HG02943 (cell line): Measurements from ENCODE around the gene FBXL22.

Experiments
- ATAC-seq: cut with Tn5 transposase; IDR thresholded peaks from one replicate; pipeline ENCODE4 v1.9.1; 2021; ENCODE audit warnings: mild to moderate bottlenecking, low read depth, moderate library complexity; ENCODE audit not compliant: unreplicated experiment

FBXL22 gene

DNA sequence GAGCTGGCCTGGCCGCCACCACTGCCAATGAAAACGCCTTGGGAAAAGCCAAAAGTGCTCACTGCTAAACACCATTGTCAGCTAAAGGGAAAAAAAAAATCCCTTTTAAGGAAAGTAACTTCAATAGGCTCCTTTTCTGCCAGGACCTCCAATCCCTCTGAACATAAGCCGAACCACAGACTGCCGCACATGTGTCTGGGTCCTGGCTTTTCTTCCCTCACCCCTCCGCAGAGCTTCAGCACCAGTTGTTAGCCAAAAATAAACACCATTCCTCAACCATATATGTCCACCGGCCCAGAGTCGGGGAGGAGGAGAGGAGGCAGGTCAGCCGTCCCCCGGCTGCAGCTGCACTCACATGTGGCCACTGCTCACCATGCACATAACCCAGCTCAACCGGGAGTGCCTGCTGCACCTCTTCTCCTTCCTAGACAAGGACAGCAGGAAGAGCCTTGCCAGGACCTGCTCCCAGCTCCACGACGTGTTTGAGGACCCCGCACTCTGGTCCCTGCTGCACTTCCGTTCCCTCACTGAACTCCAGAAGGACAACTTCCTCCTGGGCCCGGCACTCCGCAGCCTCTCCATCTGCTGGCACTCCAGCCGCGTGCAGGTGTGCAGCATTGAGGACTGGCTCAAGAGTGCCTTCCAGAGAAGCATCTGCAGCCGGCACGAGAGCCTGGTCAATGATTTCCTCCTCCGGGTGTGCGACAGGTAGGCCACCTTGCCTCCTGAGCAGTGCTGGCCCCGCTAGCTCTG, at the start of gene FBXL22:
Gene FBXL22, plus strand, starts transcription at position 350 of the 753 bp plus-strand sequence. Its CDS starts 6 bp downstream, at position 356.
- ATAC-seq: no peak

DNA sequence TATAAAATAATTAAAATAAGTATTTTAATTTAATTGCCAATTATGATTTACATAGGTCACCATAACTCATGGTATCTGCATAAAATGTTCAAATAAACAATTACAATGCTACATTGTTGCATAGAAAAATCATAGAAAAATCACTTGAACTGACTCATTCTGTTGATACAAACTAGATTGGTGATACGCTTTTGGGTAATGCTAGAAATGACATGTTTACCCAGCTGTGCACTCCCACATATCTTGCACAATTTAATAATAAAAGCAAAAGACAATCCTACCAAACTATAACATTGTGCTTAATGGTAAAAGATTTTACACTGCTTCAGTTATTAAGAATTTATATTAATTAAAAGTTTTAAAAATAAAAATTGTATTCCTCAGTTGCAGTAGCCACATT, 45.8 kb upstream of the FBXL22 start:
- no peak for ATAC-seq

DNA sequence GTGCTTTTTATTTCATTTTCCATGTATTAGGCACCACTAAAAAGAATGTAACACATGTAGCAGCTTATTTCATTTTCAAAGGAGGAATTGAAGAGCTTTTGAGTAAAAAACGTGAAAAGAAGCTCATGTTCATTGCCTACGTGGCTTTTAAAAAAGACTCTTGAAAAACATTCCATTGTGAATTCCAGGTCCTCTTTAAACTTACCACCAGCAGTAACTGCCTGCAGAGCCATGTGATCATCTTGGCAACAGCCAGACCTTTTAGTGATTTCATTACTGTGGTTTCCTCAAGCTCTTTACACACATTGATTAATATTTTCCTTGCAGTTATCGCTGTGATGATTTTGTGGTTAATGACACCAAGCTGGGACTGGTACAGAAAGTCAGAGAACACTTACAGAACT, 43.8 kb upstream of the FBXL22 start:
- no peak for ATAC-seq

DNA sequence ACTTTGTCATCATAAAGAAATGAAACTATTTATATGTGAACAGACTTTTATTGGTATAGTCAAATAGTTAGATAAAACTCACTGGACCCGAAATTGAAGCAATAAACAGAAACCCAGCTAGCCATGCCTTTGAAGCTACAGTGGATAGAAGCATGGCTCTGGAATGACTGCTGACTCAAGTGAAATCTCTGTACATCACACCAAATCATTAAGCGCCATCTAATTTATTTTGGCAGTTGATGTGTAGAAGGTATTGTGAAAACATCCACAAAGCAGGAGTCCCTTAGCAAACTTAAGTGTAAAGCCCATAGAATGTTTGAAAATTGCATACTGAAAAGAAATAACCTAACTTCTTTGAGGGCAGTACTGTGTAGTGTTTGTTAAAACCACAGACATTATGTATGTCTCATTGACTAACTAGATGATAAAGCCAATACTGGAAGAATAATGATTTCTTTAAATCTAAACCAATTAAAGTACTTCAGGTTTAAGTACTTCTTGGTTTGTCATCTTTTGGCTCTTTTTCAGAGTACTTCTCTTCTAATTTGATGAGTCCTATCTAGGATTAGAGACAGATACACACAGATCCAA, 42.8 kb upstream of the FBXL22 start:
- no peak for ATAC-seq

DNA sequence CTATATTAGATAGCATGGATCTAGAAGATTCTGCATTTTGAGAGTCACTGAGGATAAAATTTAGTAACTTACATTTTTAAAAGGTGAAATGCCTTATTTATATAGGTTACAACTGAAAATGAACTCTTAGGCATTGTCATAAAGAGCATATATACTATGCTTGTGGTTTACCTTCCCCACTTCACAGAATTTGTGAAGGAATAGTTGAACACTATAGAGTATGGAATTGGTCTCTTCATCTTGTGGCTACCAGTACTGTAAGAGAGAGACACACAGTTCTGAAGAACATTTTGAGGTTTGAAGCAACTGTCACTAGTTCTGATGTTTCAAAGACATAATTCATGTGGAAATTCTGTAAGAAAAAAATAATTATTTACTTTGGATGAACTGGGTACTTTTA, 41.7 kb upstream of the FBXL22 start:
- ATAC-seq: no peak

DNA sequence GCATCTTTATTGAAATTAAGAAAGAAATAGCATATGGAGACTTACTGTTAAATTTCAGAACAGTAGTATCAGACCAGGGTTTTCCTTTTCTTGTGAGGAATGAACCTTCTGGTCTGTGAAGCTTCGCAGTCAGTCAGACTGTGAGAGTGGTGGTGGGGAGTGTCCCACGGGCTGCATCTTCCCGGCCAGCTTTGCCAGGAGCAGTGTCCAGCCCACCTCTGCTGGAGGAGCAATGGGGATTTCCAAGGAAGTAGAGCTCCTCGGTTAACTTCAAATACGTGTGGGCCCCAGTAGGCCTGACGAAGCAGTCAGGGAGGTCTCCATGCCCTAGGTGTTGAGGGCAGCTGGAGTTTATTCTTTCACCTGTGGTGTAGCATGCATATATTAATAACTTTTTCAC, 40.9 kb upstream of the FBXL22 start:
- ATAC-seq: no peak

- ATAC-seq: no peak
These were observed 40.5 kb upstream of the FBXL22 start for GRCh38 chr15:63556736-63557135.

GRCh38 chr15:63559753-63560152, 37.4 kb upstream of the FBXL22 start:
- ATAC-seq: no peak

DNA sequence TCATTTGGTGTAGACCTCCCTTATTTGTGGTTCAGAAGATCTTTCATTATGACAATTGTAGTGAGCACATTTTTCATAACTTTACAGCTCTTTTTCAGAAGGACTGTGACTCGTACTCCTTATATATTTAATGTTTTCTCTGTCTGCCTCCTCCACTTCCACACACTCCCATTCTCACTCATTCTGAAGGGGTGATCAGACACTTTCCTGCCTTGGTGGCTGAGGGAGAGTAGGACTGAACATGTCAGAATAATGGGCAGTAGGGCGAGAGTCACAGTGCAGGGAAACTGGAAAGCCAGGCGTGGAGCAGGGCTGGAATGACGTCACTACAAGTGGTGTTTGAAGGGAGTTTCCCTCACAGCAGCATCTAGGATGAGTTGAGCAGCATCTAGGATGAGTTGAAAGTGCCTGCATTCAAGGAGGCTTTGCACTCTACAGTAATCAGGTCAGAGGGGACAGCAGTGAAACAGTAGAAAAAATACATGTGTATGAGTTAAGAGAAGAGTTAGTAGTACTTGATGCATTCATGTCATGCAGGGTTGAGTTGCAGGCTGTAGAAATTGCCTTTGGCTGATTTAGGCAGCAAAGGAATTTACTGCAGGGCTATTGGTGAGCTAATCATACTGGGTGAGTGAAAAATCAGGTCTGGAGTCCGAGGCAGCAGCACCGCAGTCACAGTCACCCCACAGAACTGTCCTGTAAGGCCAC, 36.3 kb upstream of the FBXL22 start:
- ATAC-seq: no peak

DNA sequence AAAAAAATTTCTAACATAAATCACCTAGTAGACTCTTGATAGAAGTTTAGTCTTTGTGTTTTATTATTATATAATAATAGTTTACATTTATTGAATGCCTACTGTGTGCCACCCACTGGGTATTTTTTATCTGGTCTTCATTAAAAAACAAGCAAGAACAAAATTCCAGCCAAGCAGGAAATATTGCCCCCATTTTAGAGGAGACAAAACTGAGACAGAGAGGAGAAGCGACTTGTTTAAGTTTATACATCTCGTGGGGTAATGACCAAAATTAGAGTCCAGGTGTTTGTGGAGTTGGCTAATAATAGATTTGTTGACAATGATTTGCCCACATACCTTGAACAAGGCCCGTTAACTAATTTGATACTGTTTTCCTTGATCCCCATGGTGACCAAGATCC, 33.1 kb upstream of the FBXL22 start:
- no peak for ATAC-seq

DNA sequence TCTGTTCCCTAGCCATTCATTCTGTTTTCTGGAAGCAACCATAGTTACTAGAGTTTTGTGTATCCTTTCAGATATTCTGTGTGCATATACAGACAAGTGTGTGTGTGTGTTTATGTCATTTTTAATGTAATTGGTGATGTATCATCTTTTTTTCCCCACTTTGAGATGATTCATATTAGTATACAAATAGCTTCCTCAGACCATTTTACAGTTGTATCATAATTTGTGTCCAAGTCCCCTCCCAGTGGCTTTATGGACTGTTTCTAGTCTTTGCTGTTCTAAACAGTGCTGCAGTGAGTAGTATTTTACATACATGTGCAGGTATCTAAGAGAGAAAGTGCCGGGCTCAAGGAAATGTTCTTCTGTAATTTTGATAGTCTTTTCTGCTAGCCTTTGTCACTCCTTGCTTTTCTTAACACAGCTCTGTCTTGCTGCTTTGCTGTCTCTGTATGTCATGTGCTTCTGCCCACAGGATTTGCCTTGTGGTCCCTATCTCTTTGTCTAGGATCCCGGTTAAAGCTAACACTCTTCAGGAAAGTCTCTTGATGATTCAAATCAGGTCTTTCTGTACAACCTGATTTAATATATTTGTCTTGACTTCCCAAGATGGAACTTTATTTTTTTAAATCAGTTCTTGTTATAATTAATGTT, 31.5 kb upstream of the FBXL22 start:
- ATAC-seq: no peak

DNA sequence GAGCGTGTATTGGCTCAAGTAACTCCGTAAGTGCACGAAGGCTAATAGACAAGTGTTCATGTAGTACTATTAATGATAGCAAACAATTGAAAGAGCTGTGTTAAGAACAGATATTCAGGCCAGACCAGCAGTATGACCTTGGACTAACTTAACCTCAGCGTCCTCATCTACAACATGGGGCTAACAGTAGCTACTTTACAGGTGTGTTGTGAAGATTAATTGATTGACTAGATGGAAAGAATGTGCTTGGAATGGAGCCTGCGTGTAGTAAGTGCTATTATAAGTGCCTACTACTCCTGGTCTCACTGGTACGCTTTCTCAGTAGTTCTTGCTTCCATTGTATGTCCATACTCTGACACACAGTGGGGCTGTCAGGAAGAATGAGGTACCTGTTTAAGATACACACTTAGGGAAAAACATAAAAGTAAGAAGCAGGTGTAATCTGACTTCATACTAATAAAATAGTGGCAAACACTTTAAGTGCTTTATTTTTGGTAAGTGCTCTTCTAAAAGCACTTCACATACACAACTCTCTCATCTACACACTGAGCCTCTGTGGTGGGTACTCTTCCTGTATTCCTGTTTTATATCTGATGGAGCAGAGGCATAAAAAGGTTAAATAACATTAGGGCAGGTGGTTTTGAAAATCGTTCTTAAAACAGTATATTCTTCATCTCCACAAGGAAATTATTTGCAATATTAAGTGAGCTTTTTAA, 24.3 kb upstream of the FBXL22 start:
- ATAC-seq: no peak

DNA sequence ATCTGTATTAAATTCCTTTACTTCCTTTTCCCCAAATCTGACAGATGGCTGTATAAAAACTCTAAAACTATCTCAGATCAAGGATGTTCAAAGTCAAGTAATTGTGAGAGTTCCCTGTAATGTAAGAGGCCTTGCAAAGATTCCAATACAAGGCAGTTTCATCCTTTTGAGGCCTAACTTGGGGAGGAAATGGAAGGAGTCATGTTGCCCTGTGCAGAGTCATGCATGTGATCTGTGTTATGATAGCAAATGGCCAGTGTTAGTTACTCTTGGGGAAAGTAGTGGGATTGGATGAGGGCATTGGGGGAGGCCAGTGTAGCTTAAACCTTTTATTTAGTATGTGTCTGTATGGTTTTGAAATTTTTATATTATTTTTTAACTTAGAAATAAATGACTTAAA, 23.7 kb upstream of the FBXL22 start:
- ATAC-seq: no peak

GRCh38 chr15:63575312-63575711, 21.9 kb upstream of the FBXL22 start:
- no peak for ATAC-seq

DNA sequence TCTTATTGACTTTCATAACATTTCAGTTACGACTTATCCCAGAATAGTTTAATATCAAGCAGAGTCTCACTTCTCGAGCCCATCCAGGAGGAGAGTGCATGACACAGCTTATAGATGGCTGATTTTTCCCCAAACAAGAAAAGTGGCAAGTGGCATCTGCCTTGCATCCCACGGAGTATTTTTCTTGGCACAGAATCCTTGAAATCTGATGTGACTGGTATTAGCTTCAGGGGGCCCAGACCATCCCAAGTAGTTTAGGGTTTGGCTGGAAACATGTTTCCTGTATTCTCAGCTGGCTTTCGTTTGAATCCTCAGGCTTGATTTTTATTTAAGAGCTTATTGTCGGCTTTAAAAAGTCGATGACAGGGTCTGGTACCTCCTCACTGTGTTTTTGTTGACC, 20.7 kb upstream of the FBXL22 start:
- no peak for ATAC-seq

DNA sequence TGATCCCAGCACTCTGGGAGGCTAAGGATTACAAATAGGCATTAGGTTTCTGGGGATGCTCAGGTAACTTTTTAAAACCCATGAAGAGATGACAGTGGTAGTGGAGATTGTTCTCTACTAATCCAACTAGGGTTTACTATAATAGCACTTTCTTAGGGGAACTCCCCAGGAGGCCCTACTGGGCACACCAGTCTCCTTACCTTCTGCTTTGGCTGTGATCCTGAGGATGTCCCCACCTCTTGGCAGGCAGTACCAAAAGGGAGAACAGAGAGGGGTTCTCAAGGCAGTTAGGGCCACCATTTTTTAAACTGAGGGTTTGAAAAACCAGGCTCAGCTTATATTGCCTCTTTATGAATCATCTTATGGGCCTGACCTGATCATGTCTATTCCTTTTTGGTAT, 15.0 kb upstream of the FBXL22 start:
- ATAC-seq: no peak

- ATAC-seq: no peak
These were observed 14.3 kb upstream of the FBXL22 start for GRCh38 chr15:63582718-63583426.

DNA sequence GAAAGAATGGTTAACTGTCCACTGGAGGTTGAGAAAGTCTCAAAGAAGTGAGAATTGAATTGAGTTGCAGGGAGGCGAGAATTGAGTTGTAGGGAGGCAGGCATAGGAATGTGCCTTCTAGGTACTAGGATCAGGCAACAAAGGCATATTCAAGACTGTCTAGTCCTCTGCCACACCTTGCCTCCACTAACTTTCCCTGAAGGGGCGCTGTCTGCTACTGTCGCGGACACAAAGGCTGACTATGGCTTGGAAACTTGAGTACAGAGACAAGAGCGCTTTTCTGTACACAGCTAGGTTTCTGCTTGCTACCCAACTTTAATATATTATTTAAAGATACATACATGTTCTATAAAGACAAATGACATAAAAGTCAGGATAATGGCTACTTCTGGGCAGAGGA, 10.4 kb upstream of the FBXL22 start:
- ATAC-seq: no peak

- no peak for ATAC-seq
These were observed 9.7 kb upstream of the FBXL22 start for GRCh38 chr15:63587527-63587926.

DNA sequence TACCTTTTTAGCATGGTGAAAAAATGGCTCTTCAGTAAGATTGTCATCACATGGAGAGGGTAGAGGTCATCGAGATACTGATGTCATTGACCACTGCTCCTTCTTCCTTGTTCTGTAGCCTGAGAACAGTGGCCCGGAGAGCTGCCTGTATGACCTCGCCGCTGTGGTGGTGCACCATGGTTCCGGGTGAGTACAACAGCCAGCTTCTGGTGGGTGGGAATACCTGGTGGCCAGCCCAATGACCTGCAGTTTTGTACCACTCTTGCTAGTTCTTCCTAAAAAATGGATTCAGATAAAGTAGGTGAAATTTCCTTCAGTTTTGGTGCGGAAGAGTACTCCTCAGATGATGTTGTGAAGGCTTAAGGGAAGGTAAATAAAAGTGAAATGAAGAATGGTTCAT, 8.4 kb upstream of the FBXL22 start:
- ATAC-seq: no peak
